Stimulated activated CD8-positive, alpha-beta memory T cell treated with anti-CD3 and anti-CD28 coated beads, Interleukin-15, amount 100 ng/mL, for 4 hours (primary cell): ENCODE measurements around the gene ING1.
"Not testable (repeated sequence)": the region's sequence is repeated elsewhere in the genome, so short reads cannot be mapped to it uniquely, and the experiment has no call there.

ENCODE experiments used
- DNase-seq, 2 donors: peaks; one replicate each; pipeline ENCODE4 v3.0.0-alpha.2; 2020; ENCODE audit warnings: low read depth in 2 of 2

Gene ING1

DNA sequence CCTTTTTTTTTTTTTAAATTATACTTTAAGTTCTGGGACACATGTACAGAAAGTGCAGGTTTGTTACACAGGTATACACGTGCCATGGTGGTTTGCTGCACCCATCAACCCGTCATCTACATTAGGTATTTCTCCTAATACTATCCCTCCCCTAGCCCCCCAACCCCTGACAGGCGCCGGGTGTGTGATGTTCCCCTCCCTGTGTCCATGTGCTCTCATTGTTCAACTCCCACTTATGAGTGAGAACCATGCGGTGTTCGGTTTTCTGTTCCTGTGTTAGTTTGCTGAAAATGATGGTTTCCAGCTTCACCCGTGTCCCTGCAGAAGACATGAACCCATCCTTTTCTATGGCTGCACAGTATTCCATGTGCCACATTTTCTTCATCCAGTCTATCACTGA is 17.7 kb upstream of the ING1 start:
- DNase-seq = not testable (repeated sequence)

DNA sequence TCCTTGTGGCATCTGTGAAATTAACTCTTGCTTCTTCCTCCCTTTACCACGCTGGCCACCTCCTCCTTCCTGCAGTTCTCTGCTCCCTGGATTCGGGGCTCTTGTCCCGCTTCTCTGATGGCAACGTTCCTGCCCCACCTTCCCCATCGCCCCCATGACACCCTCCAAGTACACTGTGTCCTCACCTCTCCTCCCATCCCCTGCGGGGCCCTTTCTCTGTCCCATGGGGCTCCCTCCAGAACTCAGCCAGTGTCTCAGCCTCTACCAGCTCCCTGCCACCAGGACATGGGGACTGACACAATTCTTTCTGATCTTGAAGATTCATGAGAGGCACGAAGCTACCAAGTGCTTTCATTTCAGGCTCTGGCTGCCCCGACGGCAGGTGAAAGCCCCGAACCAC is 16.7 kb upstream of the ING1 start:
- no peak for DNase-seq

DNA sequence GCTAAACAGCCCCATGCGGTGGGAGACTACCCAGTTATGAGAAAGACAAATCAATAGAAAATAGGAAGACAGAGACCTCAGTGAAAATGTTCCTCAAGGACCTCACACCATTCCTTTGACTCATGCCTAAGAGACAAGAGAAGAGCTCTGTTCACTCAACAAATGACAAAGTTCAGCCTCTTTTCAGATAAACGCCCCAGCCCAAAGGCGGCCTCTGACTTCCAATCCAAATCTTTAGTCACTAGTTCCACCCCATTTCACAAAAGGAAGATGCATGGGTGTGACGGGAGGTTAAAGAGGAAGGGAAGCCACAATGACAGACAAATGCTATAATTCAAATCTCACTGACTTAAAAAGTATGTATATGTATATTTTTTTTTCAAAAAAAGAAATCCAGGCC is 15.7 kb upstream of the ING1 start:
- DNase-seq = no peak

DNA sequence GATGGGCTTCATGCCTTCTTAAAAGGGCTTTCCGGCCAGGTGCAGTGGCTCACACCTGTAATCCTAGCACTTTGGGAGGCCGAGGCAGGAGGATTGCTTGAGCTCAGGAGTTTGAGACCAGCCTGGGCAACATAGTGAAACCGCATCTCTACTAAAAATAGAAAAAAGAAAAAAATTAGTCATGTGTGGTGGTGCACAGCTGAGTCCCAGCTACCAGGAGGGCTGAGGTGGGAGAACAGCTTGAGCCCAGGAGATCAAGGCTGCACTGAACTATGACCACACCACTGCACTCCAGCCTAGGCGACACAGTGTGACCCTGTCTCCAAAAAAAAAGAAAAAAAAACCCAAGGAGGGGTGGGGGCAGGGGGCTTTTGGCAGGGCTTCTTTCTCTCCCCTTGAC is 14.8 kb upstream of the ING1 start:
- DNase-seq = no peak

DNA sequence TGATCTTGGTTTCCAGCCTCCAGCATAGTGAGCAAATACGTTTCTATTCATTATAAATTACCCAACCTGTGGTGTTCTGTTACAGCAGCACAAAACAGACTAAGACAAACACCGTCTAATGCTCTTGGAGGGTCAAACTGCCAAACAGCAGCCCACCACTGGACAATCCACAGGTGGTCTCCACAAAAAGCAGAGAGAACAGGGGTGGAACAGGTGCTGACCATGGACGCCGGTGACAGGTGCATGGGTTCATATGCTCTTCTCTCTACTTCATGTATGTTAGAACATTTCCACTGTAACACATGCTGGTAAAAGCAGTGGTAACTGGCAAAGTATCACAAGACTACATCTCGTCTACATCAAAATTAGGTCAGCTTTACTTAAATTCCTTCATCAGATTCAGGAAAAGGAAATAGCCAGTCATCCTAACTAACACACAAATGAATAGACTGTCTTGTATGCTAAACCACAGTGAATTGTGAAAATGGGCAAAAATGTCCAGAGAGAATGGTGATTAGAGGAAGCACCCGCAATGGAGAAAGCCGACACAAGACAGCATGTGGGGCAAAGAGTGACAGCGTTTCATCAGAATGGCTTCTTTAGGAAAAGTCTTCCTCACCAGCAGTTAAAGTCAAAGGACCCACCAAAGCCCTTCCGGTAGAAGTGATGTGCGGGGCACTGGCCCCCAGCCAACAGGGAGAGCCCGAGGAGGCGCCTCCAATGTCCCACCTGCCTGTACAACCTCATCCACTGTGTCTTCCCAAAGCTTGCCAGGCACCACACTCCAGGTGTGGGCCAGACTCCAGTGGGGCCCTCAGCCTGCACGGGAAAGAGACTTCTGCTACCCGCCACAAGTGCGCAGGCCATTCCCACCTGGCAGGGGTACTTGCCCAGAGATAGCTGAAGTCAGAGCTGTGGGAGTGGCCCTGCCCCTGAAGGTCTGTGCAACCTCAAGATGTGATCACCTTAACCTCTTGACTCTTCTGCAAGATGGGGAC is 14.1 kb upstream of the ING1 start:
- DNase-seq = no peak

DNA sequence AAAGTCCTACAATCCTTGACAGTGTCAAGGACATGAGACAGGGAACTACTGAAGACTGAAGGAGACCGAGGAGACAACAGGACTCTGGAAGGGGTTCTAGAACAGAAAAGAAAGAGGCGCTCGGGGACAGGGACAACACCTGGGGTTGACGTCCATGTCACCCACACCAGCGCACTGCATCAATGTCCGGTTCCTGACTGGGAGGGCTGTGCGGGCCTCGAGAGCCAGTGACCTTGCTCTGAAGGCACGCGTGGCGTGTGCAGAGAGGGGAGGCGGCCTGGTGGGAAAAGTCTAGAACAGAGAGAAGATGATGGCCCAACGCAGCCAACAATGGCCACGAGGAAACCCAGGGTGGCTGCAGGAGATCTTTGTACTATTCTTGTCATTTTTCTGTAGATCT is 13.3 kb upstream of the ING1 start:
- DNase-seq = no peak

DNA sequence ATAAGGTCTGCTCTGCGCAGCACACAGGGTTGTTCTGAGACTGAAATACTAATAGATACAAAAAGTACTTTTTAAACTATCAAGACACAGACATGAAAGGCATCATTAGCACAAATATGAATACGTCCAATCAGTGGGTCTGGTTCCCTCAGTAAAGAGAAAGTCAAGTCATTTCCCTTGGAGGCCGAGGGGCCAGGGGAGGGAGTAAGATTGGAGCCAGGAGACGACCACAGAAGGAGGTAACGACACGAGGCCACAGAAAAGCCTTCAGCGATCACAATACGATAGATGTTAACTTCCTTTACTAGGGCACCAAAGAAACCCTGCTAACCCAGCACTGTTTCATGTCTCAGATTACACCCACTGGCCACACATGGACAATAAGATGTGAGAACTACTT is 12.9 kb upstream of the ING1 start:
- no peak for DNase-seq

DNA sequence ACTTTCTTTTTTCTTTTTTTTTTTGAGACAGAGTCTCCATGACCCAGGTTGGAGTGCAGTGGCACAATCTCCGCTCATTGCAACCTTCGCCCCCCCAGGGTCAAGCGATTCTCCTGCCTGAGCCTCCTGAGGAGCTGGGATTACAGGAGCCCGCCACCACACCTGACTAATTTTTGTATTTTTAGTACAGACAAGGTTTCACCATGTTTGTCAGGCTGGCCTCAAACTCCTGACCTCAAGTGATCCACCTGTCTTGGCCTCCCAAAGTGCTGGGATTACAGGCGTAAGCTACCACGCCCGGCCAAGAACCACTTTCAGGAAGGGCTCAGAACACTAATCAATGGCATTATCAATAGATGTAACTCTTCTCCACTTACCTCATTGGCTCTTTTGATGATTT is 12.4 kb upstream of the ING1 start:
- not testable (repeated sequence) for DNase-seq

DNA sequence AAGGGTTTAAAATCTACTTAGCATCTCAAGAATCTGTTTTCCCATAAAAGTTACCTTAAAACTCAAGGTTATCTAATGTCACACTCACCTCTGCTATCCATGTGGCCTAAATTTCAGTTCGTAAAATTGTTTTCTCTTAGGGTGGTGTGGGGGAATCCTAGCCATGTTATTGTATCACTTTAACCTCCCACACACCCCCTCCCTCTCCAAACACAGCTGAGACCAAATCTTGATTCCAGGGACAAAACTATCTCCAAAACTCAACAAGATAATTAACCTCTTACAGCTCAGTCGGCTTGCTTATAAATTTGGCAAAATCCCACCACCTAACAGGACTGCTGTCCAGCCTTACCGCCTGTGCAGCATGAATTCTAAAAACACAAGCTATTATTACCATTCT is 11.4 kb upstream of the ING1 start:
- no peak for DNase-seq

DNA sequence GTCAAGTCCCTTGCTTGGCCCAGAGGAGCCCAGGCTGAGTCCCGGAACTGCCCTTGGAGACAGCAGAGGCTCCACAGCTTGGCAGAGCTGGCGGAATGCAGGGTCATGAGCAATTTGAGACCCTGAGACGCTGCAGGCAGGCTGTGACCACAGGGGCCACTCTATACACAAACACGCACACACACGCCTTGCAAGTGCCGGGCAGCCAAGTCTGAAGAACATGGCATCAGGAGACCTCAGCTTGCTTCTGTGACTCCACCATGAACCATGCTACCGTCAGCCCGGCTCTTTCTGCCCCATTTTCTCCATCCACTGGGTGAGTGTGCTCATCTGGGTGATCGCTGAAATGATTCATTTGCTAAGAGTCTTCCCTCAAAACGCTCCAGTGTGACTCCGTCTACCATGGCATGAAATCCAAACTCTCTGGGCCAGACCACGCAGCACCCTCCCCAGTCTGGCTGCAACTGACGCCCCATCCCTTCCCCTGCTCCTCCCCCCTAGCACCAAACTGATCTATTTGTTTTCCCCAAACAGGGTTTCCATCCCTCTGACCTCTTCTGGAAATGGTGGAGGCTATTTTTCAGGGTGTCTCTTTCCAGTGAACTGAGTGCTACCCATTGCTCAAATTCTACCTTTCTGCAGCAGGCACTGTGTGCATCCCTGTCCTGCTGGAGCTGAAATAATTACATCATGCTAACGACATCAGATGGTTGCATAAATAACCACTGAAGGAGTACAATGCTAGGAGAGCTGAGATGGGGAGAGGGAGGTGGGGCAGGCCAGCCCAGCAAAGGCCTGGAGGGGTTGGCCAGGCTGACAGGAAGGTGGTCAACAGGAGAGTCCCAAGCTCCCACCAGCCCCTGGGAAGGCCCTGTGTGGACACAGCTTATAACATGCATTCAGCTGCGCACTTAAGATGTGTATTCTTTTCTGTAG is 10.6 kb upstream of the ING1 start:
- no peak for DNase-seq

DNA sequence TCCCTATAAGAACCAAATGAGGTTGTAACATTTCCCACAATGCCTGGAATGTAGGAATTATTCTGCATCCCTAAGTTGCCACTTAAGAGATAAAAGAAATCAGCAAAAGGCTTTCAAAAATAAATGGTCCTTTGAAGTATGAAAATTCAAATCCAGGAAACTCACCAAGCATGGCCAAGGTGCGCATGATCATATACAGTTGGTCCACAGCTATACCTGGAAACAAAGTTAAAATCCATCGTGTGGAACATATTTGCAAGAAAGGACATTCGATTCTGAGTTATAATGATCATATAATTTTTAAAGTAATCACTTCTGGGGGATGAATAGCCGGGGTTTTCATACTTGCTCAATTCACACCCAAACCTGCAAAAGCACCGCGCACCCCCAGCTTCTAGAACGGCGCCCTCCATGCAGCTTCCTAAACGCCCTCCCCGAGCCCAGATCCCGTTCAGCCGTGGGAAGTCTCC is 8.1 kb upstream of the ING1 start:
- no peak for DNase-seq

DNA sequence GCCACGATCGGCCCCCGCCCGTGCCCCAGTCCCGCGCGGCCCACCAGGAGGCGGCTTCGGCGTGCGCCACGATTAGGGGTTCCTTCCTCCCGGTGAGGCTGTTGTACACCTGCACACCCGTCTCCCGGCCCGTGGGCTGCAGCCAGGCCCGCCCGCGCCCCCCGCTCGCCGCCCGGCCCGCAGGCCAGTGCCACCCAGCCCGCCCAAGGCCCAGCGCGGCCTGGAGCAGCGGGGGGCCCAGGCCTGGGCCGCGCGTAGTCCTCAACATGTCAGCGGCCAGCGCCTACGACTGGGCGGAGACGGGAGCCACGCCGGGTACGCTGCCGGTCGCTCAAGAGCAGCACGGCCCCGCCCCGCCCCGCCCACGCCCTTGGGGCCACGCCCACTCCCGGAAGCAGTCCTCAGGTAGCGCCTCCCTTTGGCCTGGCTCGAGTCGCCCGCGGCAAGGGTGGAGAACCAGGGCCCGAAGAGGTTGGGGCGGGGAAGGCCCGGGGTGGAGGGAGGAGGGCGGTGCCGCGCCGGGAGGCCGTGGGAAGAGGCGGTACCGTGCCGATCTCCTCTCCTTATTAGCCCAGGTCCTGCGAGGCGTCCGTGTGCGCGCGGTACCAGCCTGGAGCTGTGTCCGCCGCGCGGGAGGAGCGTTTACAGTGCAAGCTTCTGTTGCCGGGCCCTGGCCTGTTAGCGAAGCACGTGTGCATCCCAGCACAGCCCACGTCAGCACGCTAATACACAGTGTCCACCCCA is 7.5 kb upstream of the ING1 start, which contains the start of gene CARS2:
Gene CARS2 (minus strand): TSS at position 291 of the 744 bp plus-strand sequence. CDS start 23 bp downstream, at position 268.
- peak; percentile 87 to 90 for DNase-seq

DNA sequence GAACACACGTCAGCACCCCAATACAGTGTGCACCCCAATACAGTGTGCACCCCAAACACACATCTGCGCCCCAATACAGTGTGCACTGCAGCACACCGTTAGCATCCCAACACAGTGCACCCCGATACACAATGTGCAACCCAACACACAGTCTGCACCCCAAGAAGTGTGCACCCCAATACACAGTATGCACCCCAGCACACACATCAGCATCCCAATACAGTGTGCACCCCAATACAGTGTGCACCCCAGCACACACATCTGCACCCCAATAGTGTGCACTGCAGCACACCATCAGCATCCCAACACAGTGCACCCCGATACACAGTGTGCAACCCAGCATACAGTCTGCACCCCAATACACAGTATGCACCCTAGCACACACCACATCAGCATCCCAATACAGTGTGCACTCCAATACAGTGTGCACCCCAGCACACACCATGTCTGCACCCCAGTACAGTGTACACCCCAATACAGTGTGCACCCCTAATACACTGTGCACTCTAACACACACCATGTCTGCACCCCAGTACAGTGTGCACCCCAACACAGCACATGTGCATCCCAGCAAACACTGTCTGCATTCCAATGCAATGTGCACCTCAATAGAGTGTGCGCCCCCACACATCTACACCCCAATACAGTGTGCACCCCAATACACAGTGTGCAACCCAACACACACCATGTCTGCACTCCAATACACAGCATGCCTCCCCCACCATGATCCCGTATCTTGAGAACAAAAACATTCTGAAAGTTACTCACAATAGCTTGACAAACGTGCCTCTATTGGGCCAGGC is 6.7 kb upstream of the ING1 start:
- no peak for DNase-seq

DNA sequence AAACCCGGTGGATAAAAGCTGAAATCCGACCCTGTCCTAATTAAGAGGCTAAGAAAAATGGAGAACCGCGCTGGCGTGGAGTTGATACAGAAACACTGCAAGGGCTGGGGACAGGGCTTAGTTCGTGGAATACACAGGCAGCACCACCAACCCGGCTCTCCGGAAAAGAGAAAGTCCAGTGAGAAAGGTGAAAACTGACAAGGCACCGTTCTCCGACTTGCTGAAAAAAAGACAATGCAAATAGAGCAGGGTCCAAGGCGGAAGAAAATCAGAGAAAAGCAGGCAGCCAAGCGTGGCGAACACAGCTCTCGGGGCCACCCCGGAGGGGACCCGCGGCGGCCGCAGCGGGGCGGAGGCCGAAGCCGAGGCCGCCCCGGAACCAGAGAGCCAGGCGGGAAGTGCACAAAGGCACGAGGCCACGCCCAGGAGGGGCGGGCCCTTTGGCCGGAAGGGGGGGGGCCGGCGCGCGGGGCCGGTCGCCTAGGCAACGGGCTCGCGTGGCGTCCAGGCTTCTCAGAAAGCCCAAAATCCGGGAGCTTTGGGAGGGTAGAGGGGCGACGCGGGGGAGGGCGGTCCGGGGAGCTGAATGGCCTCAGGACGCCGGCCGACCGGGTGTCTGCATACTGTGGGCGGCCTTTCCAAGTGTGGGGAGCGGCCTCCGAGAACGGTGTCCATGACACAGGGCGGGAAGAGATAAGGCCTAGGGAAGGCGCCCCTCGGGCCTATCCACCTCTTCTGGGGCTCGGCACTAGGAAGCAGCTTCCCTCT is 1.2 kb upstream of the ING1 start:
- peak; percentile 71 to 82 for DNase-seq

DNA sequence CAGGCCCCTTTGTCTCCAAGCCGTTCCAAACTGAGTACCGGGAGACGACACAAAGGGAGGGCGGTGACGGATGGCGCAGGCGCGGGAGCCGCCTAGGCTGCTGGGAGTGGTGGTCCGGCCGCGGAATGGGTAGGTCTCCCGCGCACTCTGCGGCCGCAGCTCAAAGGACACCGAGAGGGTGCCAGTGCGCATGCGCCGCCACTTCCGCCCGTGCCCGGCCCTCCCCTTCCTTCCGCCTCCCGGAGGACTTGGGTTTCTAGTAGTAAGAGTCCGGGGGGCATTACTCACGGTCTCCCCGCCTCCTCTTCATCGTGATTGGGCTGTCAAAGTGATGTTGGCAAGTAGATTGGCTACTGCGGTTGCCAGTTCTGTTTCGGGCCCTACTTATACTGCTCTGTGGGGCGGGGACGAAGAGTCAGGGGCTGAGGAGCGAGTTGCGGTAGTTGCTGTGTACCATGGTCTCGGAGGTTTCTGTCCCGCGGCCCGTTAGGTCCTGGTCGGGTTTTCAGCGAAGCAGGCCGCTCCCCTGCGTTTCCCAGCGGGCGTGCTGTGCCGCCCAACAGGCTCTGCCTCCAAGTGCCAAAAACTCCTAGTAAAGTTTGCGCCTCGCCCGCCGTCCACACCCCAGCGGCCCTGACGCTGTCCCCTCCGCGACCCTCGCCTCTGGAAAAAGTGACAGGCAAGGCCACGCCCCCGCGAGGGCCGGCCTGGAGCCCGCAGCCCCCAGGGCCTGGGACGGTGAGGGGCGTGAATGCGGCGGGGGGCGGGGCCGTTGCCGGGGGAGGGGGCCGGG is 455 bp upstream of the ING1 start:
- DNase-seq = peak; percentile 99

DNA sequence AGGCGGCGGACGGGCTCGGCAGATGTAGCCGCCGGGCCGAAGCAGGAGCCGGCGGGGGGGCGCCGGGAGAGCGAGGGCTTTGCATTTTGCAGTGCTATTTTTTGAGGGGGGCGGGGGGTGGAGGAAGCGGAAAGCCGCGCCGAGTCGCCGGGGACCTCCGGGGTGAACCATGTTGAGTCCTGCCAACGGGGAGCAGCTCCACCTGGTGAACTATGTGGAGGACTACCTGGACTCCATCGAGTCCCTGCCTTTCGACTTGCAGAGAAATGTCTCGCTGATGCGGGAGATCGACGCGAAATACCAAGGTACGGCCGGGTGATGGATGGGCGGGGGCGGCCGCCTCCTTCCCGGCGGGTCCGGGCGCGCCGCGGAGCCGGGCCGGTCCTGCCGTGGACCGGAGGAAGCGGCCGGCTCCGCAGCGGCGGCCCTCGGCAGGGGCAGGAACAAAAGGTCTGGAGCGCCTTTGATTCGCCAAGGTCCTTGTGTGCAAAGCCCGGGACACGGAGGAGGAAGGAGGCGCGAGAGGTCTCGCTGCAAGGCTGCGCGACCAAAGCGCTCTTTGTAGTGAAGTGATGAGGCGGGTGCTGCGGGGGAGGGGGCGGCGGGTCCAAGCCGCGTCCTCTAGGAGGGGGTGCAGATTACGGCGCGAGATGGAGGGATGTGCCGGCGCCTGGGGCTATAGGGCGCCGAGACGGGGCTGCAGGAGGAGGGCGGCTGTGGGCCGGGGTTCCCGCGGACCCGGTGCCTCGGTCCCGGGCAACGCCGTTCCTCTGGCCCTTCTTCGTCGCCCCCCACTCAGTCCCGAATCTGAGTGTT is 689 bp downstream of the ING1 start:
- DNase-seq = peak; percentile 37 to 46

DNA sequence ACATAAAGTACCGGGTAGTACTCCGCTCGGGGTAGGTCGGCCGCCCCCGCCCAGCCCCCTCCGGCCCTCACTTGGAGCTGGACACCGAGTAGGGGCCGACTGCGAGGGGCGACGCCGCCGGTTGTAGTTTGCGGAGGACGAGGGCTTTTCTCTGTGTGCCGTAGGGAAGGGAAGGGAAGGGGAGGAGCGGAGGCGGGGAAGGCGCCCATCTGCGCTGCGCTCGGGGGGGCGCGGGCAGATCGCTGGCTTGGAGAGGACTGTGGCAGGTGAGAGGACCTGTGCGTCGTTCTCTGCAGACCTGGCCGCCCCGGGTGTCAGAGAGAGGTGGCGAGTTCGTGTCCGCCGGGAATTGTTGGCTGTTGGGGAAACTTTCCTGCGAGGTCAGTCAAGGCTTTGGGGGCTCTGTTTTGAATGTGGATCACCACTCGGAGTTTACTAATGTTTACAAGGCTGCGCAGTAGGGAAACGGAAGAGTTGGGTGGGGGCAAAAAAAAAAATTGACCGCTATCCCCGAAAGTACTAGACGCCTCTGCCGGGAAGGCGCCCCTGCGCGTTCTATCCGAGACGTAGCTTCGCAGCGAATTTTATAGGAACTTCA is 1.4 kb downstream of the ING1 start:
- DNase-seq = peak; percentile 16 to 35
